Daoy (cell line): ENCODE data around the gene CYGB. TPM values are rescaled to one million over a fixed set of nuclear protein-coding genes. Genes with fewer than 3 reads are reported as not detected.
"Not testable (repeated sequence)": the region's sequence is repeated elsewhere in the genome, so short reads cannot be mapped to it uniquely, and the experiment has no call there.

Source experiments
- DNase-seq: peaks from one replicate; pipeline ENCODE4 v3.0.0-alpha.2; 2015; ENCODE audit warnings: low read depth
- total RNA-seq: library from RNA; depleted of rRNA; stranded (reverse); fragments of >200 nt; shearing (Covaris generic); gene quantifications from 2 replicates; pipeline ENCODE4 v1.2.3, GENCODE V29; 2014

The CYGB gene
- total RNA-seq, 1 experiment from 2014 or later = 8.3 TPM

GRCh38 chr17:76524598-76525512 is 12.7 kb downstream of the CYGB start:
- DNase-seq = peak; percentile 56

- DNase-seq = peak; percentile 76
These were observed 14.1 kb downstream of the CYGB start for GRCh38 chr17:76523084-76524037.

GRCh38 chr17:76521683-76522082 is 15.8 kb downstream of the CYGB start:
- DNase-seq = not testable (repeated sequence)

DNA sequence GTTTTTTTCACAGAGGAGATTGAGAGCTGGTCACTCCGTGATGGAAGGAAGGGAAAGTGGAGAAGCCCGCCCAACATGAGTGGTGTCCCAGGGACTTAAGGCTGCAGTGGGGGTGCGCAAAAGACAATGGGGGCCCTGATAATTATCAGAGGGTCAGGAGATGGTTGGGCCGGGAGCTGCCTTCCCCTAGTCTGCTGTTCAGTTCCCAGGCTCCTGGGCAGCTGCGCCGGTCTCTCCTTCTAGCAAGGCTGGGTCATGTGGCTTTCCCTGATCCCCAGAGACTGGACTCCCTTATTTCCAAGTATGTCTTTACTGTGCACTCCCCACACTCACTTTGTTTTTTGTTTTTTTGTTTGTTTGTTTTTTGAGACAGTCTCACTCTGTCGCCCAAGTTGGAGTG is 16.2 kb downstream of the CYGB start:
- no peak for DNase-seq

- DNase-seq = no peak
These were observed 18.2 kb downstream of the CYGB start for GRCh38 chr17:76519048-76519966.

DNA sequence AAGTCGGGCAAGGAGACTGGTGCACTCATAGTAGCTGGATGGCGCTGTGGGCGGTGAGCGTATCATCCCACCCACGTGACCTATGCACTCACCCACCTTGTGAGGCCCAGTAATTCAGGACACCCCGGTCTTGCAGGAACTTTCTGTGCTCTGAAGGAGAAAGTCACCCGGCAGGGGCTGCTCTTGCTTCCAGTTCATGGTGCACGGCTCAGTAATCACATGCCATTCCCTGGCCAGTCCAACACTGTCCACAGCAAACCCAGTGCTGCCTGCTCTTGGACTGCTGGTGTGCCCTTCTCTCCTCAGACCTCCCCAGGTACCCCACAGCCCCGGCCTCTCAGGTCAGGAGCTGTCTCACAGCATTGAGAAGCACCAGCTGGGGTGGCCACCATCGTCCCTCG is 19.9 kb downstream of the CYGB start:
- no peak for DNase-seq

DNA sequence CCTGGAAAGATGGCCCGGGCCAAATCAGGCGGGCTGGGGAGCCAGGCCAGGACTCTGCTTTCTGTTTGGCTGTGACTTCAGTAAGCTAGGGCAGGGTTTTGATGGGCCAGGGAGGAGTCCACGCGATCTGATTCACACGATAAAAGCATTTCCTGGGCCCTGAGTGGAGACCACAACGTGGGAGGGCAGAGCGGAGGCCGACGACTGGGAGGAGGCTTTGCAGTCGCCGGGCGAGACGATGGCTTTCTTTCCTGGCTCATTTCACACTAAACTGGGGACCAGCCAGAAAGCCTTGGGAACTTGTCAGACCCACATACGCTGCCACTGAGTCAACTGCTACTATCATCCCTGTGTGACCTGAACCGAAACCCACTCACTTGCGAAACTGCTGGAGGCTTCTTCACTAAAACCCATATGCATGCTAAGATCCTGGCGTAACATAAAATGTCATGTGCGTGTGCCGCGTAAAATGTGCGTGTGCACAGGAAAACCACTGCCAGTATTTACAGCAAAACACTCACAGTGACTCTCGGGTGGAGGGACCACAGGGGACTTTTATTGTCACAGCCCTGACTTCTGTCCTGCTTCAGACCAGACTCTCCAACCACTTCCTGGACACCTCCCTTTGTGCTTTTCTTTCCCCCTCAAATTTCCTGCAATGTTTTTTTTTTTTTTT is 22.1 kb downstream of the CYGB start:
- DNase-seq = peak; percentile 95

DNA sequence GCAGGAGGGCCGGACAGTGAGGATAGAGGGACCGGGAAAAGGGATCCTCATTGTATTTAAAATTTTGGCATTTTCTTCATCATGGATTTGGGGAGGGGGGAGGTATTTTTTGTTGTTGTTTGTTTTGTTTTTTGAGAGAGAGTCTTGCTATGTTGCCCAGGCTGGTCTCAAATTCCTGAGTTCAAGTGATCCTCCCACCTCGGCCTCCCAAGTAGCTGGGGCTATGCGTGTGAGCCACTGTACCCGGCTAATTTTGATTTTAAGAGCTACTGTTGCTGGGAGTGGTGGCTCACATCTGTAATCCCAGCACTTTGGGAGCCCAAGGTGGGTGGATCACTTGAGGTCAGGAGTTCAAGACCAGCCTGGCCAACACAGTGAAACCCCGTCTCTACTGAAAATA is 23.2 kb downstream of the CYGB start:
- not testable (repeated sequence) for DNase-seq

GRCh38 chr17:76513306-76513692 is 24.2 kb downstream of the CYGB start:
- DNase-seq = no peak

GRCh38 chr17:76512366-76513305 is 24.9 kb downstream of the CYGB start:
- DNase-seq = no peak

DNA sequence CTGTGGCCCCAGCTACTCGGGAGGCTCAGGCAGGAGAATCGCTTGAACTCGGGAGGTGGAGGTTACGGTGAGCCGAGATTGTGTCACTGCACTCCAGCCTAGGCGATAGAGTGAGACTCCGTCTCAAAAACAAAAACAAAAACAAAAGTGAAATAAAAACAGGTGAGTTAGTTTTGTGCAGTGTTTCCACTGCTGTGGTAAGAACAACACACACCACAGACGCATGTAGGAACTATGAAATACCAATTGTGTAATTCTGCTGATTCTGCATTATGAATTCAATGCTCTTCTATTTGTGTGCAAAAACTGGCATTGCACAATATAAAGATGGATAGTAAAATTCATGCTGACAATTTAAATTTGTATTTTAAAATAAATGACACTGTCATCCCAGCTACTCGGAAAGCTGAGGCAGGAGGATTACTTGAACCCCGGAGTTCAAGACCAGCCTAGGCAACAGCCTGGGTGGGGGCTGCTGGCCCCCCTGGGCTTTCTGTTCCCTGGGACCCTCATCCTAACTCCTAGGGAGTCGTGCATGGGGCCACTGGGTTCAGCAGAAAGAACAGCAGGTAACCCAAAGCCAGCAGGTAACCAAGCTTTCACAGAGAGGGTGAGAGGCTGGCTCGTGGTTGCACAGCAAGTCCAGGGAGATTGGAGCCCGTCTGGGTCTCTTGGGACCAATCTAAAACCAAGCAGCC is 25.7 kb downstream of the CYGB start:
- DNase-seq = no peak

DNA sequence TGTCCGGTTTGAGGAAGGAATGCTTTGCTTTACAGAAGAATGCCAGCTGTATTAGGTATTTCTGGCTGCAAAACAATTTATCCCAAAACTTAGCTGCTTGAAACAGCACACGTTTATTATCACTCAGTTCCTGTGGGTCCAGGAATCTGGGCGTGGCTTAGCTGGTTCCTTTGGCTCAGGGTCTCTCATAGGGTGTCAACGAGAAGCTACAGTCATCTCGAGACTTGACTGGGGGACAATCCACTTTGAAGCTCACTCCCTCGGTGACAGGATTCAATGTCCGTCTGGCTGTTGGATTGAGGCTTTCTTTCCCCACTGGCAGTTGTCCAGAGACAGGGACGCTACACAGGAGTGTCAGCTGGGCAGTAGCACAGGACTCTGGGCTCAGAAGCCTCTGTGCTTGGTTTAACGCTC is 26.7 kb downstream of the CYGB start:
- no peak for DNase-seq

- not testable (repeated sequence) for DNase-seq
These were observed 28.9 kb downstream of the CYGB start for GRCh38 chr17:76508472-76509063.

DNA sequence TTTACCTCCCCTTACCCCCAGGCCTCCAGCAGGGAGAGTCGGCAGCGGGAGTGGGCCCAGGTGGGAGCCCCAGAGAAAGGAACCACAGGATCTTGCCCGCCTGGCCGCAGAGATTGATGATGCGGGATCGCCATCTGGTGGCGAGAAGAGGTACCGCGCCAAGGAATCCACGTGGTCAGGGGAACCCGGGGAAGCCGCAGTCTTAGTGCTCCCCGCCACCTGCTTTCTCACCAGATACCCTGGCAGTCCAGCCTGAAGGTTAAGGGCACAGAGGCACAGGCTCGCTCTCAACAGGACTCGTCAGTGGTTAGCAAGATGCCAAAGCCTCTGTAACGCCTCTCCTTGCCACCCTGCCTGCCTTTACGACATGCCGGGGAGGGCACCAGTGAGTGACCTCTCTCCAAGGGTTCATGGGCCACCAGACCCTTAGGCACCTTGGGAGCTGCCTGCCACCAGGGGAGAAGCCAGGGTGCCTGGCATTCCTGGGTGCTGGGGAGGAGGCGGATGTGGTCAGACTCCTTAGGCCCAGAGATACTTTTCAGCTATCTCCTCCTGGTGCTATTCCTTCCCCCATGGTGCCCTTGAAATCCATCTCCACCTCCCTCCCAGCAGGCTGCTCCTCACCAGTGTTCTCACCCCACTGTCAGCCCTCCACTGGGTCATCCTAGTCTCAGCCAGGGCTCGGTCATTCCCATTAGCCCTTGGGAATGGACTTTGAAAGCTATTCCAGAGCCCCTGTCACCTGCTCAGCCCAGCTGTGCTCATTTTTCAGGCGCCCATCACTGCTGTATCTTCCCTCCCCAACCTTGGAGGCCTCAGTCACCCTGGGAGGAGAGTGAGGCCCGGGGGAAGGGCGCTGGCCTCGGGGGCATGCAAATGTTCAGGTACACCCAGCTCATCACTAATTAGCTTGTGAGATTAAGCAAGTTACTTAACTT is 30.8 kb downstream of the CYGB start:
- peak; percentile 81 for DNase-seq

GRCh38 chr17:76504117-76504516 is 33.4 kb downstream of the CYGB start:
- DNase-seq = no peak

DNA sequence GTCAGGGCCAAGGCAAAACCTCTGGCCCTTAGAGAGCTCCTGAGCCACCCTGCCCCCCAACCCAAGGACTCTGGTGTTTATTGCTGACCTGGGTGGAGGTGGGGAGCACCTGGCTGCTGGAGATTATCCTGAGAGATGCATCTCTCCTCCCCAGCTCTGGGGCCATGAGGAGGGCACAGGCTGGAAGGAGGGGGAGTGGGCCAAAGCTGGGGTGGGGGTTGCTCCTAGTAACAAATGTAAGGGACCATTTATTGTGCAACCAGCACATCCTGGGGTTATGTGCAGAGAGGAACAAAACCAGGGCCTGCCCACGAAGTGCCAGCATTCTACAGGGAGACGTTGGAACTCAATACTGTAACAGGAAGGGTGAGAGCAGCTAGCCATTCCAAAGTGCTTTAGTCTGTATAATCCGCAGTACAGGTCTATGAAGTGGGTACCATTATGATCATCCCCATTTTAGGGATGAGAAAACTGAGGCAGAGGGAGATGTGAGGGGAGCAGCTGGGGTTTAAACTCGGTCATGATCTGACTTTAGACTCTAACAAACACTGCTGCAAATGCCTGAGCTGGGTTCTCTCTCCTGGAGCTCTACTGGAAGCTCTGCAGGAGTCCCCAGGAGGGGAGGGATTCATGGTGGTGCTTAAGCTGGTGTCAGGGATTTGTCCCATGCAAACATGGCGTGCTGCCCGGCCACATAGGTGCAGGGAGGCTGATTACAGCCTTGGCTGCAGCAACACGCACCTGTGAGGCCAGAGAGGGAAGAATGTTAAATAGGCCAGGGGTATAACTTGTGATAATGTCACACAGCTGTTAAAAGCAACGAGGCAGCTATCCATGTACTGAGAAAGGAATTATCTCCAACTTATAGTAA is 34.9 kb downstream of the CYGB start:
- no peak for DNase-seq
